K562 (cell line): Measurements from ENCODE around the gene SEMA4F. TPM values are rescaled to one million over a fixed set of nuclear protein-coding genes. Genes with fewer than 3 reads are reported as not detected.

ENCODE experiments used
- ATAC-seq: fragments of 200-7000 bp; cut with Tn5 transposase; 3 replicates; pipeline ENCODE4 v1.9.1; 2020; ENCODE audit warnings: moderate library complexity
- BruUV-seq: library from RNA; stranded (reverse); fragments of 400-500 nt; replicated peaks from 2 replicates; lab custom pipeline; 2021; lab: Mats Ljungman, UMichigan
- CTCF ChIA-PET: fragments of 300-600 bp; formaldehyde crosslinking; extraction: SDS; loops from one replicate; lab custom pipeline; 2021; ENCODE audit warnings: low intra/inter-chr PET ratio; lab: Yijun Ruan, JAX
- POLR2A ChIA-PET: fragments of 300-600, 350-650 bp; sonication (Branson Sonifier 250); formaldehyde crosslinking; extraction: SDS; loops from one replicate; lab custom pipeline; 2021; ENCODE audit warnings: antibody characterized with exemption, inconsistent platforms; lab: Yijun Ruan, JAX
- DNase-seq, 4 experiments: peaks; one replicate each; pipeline versions ENCODE4 v3.0.0 to v3.0.0-alpha.2; 2011 to 2018; ENCODE audit warnings: low spot score in 3 of 4, mixed read lengths in 3 of 4; ENCODE audit errors: extremely low read depth in 1 of 4
- FAIRE-seq: peaks from 2 replicates; lab custom pipeline; 2011; peaks lifted over from hg19 to GRCh38; lab: Jason Lieb, UNC
- H2AFZ ChIP-seq: 2 replicates; pipeline ENCODE4 v1.6.0; 2011; ENCODE audit warnings: low read depth, low read length, control low read depth, inconsistent platforms
- H3K27ac ChIP-seq: fragments of 200-600 bp; 3 replicates; pipeline ENCODE4 v1.8.0; 2011; ENCODE audit warnings: low read depth, mild to moderate bottlenecking, control low read depth, inconsistent platforms, low read length, moderate library complexity, mixed read lengths; ENCODE audit errors: extremely low read depth
- H3K27me3 ChIP-seq, 2 experiments: fragments of 300-600 bp in 1 of 2; 2 replicates in 1 of 2; 3 replicates in 1 of 2; pipeline versions ENCODE4 v1.6.0 to v1.8.0; 2011; ENCODE audit warnings: inconsistent platforms in 2 of 2, low read length in 2 of 2, mild to moderate bottlenecking in 1 of 2, mixed read lengths in 1 of 2, moderate library complexity in 1 of 2; ENCODE audit not compliant: control insufficient read depth in 2 of 2, insufficient read depth in 2 of 2
- H3K36me3 ChIP-seq: fragments of 300-600 bp; 3 replicates; pipeline ENCODE4 v1.8.0; 2011; ENCODE audit warnings: mild to moderate bottlenecking, low read length, inconsistent platforms; ENCODE audit not compliant: control insufficient read depth, insufficient read depth
- H3K4me1 ChIP-seq, 2 experiments: fragments of 200-600 bp in 1 of 2; replicated peaks in 1 of 2; 2 replicates in 1 of 2; 3 replicates in 1 of 2; pipeline versions ENCODE4 v1.5.1 to v1.8.0; 2011; ENCODE audit warnings: inconsistent platforms in 2 of 2, low read length in 2 of 2, mild to moderate bottlenecking in 1 of 2, mixed read lengths in 1 of 2, moderate library complexity in 1 of 2; ENCODE audit not compliant: control insufficient read depth in 2 of 2, insufficient read depth in 2 of 2
- H3K4me2 ChIP-seq: 2 replicates; pipeline ENCODE4 v1.6.1; 2011; ENCODE audit warnings: low read length, control low read depth, inconsistent platforms, mixed read lengths; ENCODE audit not compliant: insufficient read depth
- H3K4me3 ChIP-seq: fragments of 200-600 bp; sonication (generic), shearing (Covaris generic); 2 replicates; pipeline ENCODE4 v1.5.1; 2016; ENCODE audit warnings: control low read depth, inconsistent platforms
- H3K79me2 ChIP-seq: fragments of 200-600 bp; 3 replicates; pipeline ENCODE4 v1.8.0; 2011; ENCODE audit warnings: low read length, inconsistent platforms; ENCODE audit not compliant: control insufficient read depth, insufficient read depth
- H3K9ac ChIP-seq, 2 experiments: 2 replicates each; pipeline versions ENCODE4 v1.6.0 to v1.6.1; 2011; ENCODE audit warnings: low read depth in 2 of 2, low read length in 2 of 2, control low read depth in 1 of 2, inconsistent platforms in 1 of 2, mild to moderate bottlenecking in 1 of 2, mixed read lengths in 1 of 2; ENCODE audit not compliant: insufficient read depth in 1 of 2
- H3K9me1 ChIP-seq: one replicate; pipeline ENCODE4 v1.6.0; 2011; ENCODE audit warnings: inconsistent platforms, mild to moderate bottlenecking, low read length, moderate library complexity; ENCODE audit not compliant: control insufficient read depth, insufficient read depth
- H3K9me3 ChIP-seq: replicated peaks from 2 replicates; pipeline ENCODE4 v1.5.1; 2011; ENCODE audit warnings: low read depth, low read length, inconsistent platforms; ENCODE audit not compliant: control insufficient read depth, insufficient read depth
- H4K20me1 ChIP-seq: replicated peaks from 2 replicates; pipeline ENCODE4 v1.6.1; 2011; ENCODE audit warnings: low read length, inconsistent platforms, mixed read lengths; ENCODE audit not compliant: control insufficient read depth, insufficient read depth
- CBFA2T2 ChIP-seq: fragments of 450-650 bp; conservative IDR thresholded peaks from 2 replicates; pipeline ENCODE4 v1.6.1; 2017; ENCODE audit warnings: mild to moderate bottlenecking
- SUPT5H ChIP-seq: fragments of 450-650 bp; IDR thresholded peaks from 2 replicates; pipeline ENCODE4 v1.6.1; 2016
- TCF7 ChIP-seq: sonication (generic); IDR thresholded peaks from 2 replicates; pipeline ENCODE4 v1.6.1; 2016; ENCODE audit warnings: antibody characterized with exemption, borderline replicate concordance
- ZFP30 ChIP-seq: fragments of 250-450 bp; sonication (Bioruptor Pico); IDR thresholded peaks from 2 replicates; pipeline ENCODE4 v1.8.0; 2022; ENCODE audit warnings: moderate library complexity, mild to moderate bottlenecking, inconsistent platforms, borderline replicate concordance
- ZNF134 ChIP-seq: fragments of 250-450 bp; sonication (Bioruptor Pico); conservative IDR thresholded peaks from 2 replicates; pipeline ENCODE4 v1.4.0; 2020
- ZNF586 ChIP-seq: fragments of 450-650 bp; formaldehyde crosslinking; conservative IDR thresholded peaks from 2 replicates; pipeline ENCODE4 v1.4.0; 2020; ENCODE audit warnings: mild to moderate bottlenecking, moderate library complexity
- ZNF77 ChIP-seq: fragments of 250-450 bp; sonication (Bioruptor Pico); IDR thresholded peaks from 2 replicates; pipeline ENCODE4 v1.5.0; 2020
- WGBS: fragments of 100-300 bp; shearing (Covaris generic); methylation state at CpG from one replicate; pipeline ENCODE4 v1.1.6; 2016; ENCODE audit warnings: low coverage, mixed read lengths; ENCODE audit not compliant: insufficient coverage; ENCODE audit errors: missing lambda C conversion rate; 5-methylcytosine and 5-hydroxymethylcytosine counted together
- in situ Hi-C: fragments of 300-500 bp; cut with MboI; formaldehyde crosslinking; loops from 4 replicates; pipeline ENCODE4 v1.15.0; 2018; ENCODE audit warnings: inconsistent platforms, mixed read lengths
- intact Hi-C: fragments of 100-400 bp; cut with micrococcal nuclease; formaldehyde crosslinking; loops from 2 replicates; pipeline ENCODE4 v1.14.2; 2022
- polyA plus RNA-seq, 8 experiments: library from polyadenylated mRNA; depleted of rRNA in 4 of 8; stranded (reverse) in 5 of 8; unstranded in 3 of 8; fragments of >200 nt; fragmentation: Nextera tagmentation in 2 of 8; fragmentation: Illumina TruSeq in 1 of 8; extraction: Ambion mirVana in 2 of 8; extraction: Trizol in 1 of 8; gene quantifications; 2 replicates each; pipeline versions ENCODE4 v1.2.1 to v1.2.3, GENCODE V29; 2011 to 2014; ENCODE audit warnings: inconsistent platforms in 1 of 8, missing spikeins in 1 of 8
- total RNA-seq, 7 experiments: library from RNA; depleted of rRNA in 6 of 7; stranded (reverse); fragments of >200 nt in 6 of 7; fragmentation: Illumina TruSeq in 2 of 7; extraction: Trizol in 2 of 7; gene quantifications; 2 replicates each; pipeline versions ENCODE4 v1.2.1 to v1.2.3, GENCODE V29; 2011 to 2021; ENCODE audit warnings: low replicate concordance in 1 of 7
- TF ChIP-seq, protein P1 (sequence below): fragments of 250-450 bp; sonication (Bioruptor Pico); IDR thresholded peaks from 2 replicates; pipeline ENCODE4 v1.8.0; 2022; ENCODE audit warnings: moderate library complexity, mild to moderate bottlenecking, inconsistent platforms
- TF ChIP-seq, protein P2 (sequence below): fragments of 250-450 bp; sonication (Bioruptor Pico); IDR thresholded peaks from 2 replicates; pipeline ENCODE4 v1.4.0; 2020; ENCODE audit warnings: mild to moderate bottlenecking, moderate library complexity

SEMA4F gene
- total and polyA plus RNA-seq, 9 of the 15 experiments (the other 6 are each of a cell fraction or from before 2014, with no cell fraction given) = 0.08 to 1.6 (median 0.33) TPM

DNA sequence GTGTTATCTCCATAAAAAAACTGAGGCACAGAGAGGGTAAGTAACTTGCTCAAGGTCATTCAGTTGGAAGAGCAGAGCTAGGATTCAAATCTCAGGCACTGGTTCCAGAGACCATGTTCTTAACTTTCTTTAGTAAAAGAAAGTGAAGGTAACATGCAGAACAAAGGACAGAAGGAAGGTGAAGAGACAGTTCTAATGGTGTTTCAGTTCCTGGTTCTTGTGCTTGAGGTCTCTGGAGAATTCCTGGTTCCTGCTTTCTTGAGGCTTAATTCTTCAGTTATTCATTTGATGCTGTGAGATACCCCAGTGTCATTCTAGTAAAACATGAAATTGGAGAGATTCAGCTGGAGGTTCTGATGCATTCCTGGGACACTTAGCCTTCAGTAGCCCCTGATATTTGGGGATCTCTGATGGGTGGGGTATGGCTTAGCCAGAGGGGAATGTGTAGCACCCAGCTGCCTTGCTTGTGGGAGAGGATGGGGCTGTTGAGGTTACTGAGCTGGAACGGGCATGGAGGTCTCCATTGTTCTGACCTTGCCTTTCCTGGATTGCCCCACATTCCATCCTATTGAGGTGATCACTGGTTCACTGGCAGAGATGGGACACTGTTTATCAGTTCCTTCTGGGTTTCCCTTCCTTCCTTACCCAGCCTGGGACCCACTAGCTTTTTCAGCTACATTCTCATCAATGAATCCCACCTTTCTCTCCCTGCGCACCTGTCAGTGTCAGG is 46.8 kb downstream of the SEMA4F start:
- no peak for FAIRE-seq
- CTCF ChIA-PET = no interaction called here

More for the DNA sequence above, 46.8 kb downstream of the SEMA4F start:
- H3K79me2 ChIP-seq = no peaks in the 10 kb centered on the region
- no peak overlapping the region for H3K4me3 ChIP-seq
- in situ Hi-C loops (loop anchor here (5.0 to 25.0 kb wide), 2 partner anchors 176 to 911 kb away; no protein-coding TSS in a partner anchor), intact Hi-C loops (no loop called here)
- no peak overlapping the region for H3K9ac ChIP-seq
- POLR2A ChIA-PET = no interaction called here
- TF ChIP-seq, protein P1, sequence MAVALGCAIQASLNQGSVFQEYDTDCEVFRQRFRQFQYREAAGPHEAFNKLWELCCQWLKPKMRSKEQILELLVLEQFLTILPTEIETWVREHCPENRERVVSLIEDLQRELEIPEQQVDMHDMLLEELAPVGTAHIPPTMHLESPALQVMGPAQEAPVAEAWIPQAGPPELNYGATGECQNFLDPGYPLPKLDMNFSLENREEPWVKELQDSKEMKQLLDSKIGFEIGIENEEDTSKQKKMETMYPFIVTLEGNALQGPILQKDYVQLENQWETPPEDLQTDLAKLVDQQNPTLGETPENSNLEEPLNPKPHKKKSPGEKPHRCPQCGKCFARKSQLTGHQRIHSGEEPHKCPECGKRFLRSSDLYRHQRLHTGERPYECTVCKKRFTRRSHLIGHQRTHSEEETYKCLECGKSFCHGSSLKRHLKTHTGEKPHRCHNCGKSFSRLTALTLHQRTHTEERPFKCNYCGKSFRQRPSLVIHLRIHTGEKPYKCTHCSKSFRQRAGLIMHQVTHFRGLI (CRISPR knock-in tag) = no peak
- TF ChIP-seq ZNF134 = no peak
- TF ChIP-seq ZFP30 = no peak
- TF ChIP-seq CBFA2T2 = no peak
- TF ChIP-seq TCF7 = no peak
- TF ChIP-seq ZNF586 (CRISPR knock-in tag) = no peak
- TF ChIP-seq SUPT5H = no peak
- TF ChIP-seq, protein P2, sequence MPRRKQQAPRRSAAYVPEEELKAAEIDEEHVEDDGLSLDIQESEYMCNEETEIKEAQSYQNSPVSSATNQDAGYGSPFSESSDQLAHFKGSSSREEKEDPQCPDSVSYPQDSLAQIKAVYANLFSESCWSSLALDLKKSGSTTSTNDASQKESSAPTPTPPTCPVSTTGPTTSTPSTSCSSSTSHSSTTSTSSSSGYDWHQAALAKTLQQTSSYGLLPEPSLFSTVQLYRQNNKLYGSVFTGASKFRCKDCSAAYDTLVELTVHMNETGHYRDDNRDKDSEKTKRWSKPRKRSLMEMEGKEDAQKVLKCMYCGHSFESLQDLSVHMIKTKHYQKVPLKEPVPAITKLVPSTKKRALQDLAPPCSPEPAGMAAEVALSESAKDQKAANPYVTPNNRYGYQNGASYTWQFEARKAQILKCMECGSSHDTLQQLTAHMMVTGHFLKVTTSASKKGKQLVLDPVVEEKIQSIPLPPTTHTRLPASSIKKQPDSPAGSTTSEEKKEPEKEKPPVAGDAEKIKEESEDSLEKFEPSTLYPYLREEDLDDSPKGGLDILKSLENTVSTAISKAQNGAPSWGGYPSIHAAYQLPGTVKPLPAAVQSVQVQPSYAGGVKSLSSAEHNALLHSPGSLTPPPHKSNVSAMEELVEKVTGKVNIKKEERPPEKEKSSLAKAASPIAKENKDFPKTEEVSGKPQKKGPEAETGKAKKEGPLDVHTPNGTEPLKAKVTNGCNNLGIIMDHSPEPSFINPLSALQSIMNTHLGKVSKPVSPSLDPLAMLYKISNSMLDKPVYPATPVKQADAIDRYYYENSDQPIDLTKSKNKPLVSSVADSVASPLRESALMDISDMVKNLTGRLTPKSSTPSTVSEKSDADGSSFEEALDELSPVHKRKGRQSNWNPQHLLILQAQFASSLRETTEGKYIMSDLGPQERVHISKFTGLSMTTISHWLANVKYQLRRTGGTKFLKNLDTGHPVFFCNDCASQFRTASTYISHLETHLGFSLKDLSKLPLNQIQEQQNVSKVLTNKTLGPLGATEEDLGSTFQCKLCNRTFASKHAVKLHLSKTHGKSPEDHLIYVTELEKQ = no peak
- no peak for TF ChIP-seq ZNF77 (CRISPR knock-in tag)
- TF ChIP-seq, all 486 proteins: peak for 0
- Histone ChIP-seq H3K36me3 (no peaks in the 10 kb centered on the region), H3K27ac (no peak overlapping the region), H2AFZ (no peak overlapping the region), H3K4me2 (no peak overlapping the region), H4K20me1 (no peaks in the 10 kb centered on the region), H3K9me3 (no peaks in the 10 kb centered on the region), H3K9me1 (no peaks in the 10 kb centered on the region), H3K4me1 (no peaks in the 10 kb centered on the region), H3K27me3 (peaks cover 4 to 12% of the 10 kb centered on the region in 2 experiments; a peak in 3 of 5 replicates)
- ATAC-seq (no peak), DNase-seq (no peak)
- BruUV-seq = no TSS peak
- WGBS = 4% methylated on average over 2 of the region's 2 CpGs
